GM10847 (cell line): ENCODE data around the gene PROSER1.

Experiments used
- POLR2A ChIP-seq: IDR thresholded peaks from 2 replicates; pipeline ENCODE4 v1.6.1; 2011; ENCODE audit not compliant: insufficient read length; ENCODE audit errors: extremely low read depth

The PROSER1 gene

GRCh38 chr13:39036212-39036611, 1.7 kb downstream of the PROSER1 start:
- TF ChIP-seq POLR2A = no peak

DNA sequence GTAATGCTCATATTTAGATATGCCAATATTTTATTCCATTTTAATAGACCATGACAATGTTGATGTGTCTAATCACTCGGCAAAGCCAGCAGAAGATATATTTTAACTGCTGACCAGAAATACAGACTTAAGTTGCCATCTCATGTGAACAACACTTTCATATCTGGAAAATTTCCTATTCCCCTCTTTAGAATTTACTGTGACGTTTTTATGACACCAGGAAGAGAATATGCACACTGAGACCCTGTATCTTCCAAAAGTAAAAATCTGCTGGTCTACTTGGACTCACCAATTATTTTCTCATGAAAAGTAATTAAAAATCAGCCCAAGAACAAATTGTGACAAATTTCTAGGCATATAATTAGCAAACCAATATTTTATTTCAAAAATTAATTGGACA, 2.1 kb downstream of the PROSER1 start:
- TF ChIP-seq POLR2A = no peak

DNA sequence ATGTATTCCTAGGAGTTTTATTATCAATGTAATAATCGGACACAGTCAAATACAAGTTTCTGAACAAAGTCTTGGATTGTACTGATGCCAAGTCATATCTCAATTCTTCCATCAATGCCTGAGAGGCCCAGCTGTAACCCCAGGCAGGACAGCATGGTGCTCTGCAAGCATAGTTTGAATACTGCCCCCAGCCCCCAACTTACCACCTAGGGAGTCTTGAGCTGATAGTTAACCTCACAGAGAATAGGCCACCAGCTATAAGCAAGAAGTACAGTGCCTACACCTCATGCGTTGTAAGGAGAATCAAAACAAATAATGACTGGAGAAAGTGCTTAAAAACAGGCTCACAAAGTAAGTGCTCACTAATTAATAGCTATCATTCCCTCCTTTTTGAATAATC, 2.7 kb downstream of the PROSER1 start:
- no peak for TF ChIP-seq POLR2A

GRCh38 chr13:39034085-39034484, 3.8 kb downstream of the PROSER1 start:
- TF ChIP-seq POLR2A = no peak

- TF ChIP-seq POLR2A = no peak
Observed at GRCh38 chr13:39032150-39032549, 5.7 kb downstream of the PROSER1 start.

- TF ChIP-seq POLR2A = no peak
Observed at GRCh38 chr13:39025433-39025839, 12.5 kb downstream of the PROSER1 start.

- no peak for TF ChIP-seq POLR2A
Observed at GRCh38 chr13:39023761-39024160, 14.1 kb downstream of the PROSER1 start.

- TF ChIP-seq POLR2A = no peak
Observed at GRCh38 chr13:39023316-39023715, 14.6 kb downstream of the PROSER1 start.

DNA sequence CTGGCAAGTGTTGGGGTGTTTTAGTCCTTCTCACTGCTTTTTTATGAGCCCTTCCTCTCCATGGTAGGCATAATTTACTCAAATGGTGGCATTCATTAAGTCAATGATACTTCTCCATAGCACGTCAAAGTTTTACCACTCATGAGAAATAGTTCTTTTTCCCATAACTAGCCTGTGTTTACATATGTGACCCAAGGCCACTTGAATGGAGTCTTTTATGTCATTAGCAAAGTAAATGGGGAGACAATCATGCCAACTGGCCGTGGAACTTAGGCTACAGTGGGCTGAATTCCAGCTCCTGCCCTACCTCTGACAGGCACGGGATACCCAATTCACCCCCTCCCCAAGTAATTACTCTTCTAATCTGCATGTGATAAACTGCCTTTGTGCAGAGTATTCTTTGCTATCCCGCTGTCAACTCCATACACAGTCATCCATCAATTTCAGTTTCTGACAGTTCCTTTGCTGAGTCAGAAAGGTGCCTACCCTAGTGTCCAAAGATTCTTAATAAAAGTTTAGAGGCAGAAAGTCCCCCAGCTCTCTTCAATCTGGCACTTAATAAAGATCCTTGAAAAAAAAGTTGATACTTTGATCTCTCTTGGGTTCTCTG, 16.9 kb downstream of the PROSER1 start:
- no peak for TF ChIP-seq POLR2A

- TF ChIP-seq POLR2A = no peak
Observed at GRCh38 chr13:39016787-39017186, 21.1 kb downstream of the PROSER1 start.

DNA sequence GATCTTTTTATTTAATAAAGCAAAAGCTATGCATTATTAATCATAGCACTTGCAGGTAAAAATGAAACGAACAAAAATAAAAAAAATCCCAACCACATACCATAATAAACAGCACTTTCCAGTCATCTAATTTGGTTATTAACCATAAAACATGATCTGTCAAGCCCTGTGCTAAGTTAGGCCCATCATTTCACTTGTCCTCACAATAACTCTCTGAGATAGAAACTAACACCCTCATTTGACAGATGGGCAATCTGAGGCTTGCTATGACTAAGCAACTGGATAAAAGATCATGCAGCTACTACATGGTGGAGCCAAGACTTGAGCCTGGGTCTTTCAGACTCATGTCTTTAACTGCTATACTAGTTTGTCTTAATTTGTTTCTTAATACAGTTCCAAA, 21.8 kb downstream of the PROSER1 start:
- no peak for TF ChIP-seq POLR2A

GRCh38 chr13:39013462-39013861, 24.4 kb downstream of the PROSER1 start:
- TF ChIP-seq POLR2A = no peak

GRCh38 chr13:39012608-39013007, 25.3 kb downstream of the PROSER1 start:
- no peak for TF ChIP-seq POLR2A

- TF ChIP-seq POLR2A = no peak
Observed at GRCh38 chr13:38998739-38999138, 39.1 kb downstream of the PROSER1 start.

- TF ChIP-seq POLR2A = no peak
Observed at GRCh38 chr13:38993381-38993780, 44.5 kb downstream of the PROSER1 start.

DNA sequence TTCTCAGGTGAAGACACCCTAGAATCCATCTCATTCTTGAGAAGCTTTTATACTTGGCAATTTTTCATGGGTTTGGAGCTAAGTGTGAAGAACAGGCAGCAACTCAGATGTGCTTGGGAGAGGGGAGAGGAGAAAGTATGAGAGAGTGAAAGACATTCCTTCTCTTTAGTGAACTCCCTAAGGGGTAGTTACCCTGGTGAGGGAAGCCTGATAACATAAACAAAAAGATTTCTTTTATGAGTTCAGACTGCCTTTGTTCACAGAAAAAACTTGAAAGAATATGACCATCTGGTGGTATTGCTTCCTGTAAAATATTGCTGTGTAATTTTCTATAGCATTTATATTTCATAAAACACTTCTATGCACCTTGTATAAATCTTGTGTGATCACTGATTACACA, 47.2 kb downstream of the PROSER1 start, which contains the start of gene STOML3:
STOML3 (minus strand) TSS at position 139 of the 400 bp plus-strand sequence; CDS start at position 29, 110 bp downstream.
- TF ChIP-seq POLR2A = no peak

GRCh38 chr13:38981096-38981495, 56.8 kb downstream of the PROSER1 start:
- no peak for TF ChIP-seq POLR2A

DNA sequence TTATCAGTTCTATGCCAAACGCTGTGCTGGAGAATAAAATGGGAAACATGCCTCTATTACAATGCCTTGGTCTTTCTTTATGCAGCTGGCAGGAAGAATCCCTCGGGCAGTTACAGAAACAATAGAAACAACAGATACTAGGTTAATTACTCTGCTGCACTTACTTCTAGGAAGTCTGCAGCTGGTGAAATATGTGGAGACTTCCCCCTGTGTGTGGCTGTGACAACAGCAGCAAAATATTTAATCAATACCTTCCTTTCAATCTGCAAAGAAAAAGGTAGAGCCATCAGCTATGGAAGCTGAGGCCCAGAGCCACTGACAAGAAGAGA, 57.2 kb downstream of the PROSER1 start:
- no peak for TF ChIP-seq POLR2A
